Neural cell (in vitro differentiated cells): Measurements from ENCODE around the gene XRRA1. TPM values are rescaled to one million over a fixed set of nuclear protein-coding genes. Genes with fewer than 3 reads are reported as not detected.
A peak's percentile ranks its signal among the peaks of the same experiment; 100 is the strongest.
"Not testable (repeated sequence)": the region's sequence is repeated elsewhere in the genome, so short reads cannot be mapped to it uniquely, and the experiment has no call there.

ENCODE experiments used
- H2AFZ ChIP-seq: fragments of 200-600, 300-800 bp; sonication (generic), shearing (Covaris generic); 2 replicates; pipeline ENCODE4 v1.6.0; 2014; ENCODE audit warnings: low read depth, mild to moderate bottlenecking, antibody characterized with exemption, low read length, moderate library complexity
- H3F3A ChIP-seq: fragments of 200-600 bp; shearing (Covaris generic); 2 replicates; pipeline ENCODE4 v1.6.1; 2016; ENCODE audit warnings: mild to moderate bottlenecking, moderate library complexity, mixed read lengths, antibody characterized with exemption, low read length; ENCODE audit not compliant: insufficient read depth, poor library complexity, severe bottlenecking
- H3K27ac ChIP-seq: fragments of 200-600, 300-800 bp; sonication (generic), shearing (Covaris generic); 2 replicates; pipeline ENCODE4 v1.5.1; 2014; ENCODE audit warnings: mild to moderate bottlenecking, low read length, moderate library complexity
- H3K27me3 ChIP-seq: fragments of 300-800, 200-600 bp; sonication (generic), shearing (Covaris generic); 2 replicates; pipeline ENCODE4 v1.6.0; 2014; ENCODE audit warnings: mild to moderate bottlenecking, low read depth, low read length, moderate library complexity; ENCODE audit not compliant: insufficient read depth
- H3K36me3 ChIP-seq: fragments of 300-800, 200-600 bp; sonication (generic), shearing (Covaris generic); 2 replicates; pipeline ENCODE4 v1.5.1; 2014; ENCODE audit warnings: mild to moderate bottlenecking, antibody characterized with exemption, low read length, moderate library complexity; ENCODE audit not compliant: insufficient read depth
- H3K4me2 ChIP-seq: fragments of 300-800, 200-600 bp; sonication (generic), shearing (Covaris generic); 2 replicates; pipeline ENCODE4 v1.6.0; 2014; ENCODE audit warnings: mild to moderate bottlenecking, low read length
- H3K4me3 ChIP-seq: fragments of 300-800, 200-600 bp; sonication (generic), shearing (Covaris generic); 2 replicates; pipeline ENCODE4 v1.5.1; 2014; ENCODE audit warnings: mild to moderate bottlenecking, low read length, moderate library complexity
- H3K79me2 ChIP-seq: fragments of 200-600 bp; shearing (Covaris generic); replicated peaks from 2 replicates; pipeline ENCODE4 v1.6.0; 2014; ENCODE audit warnings: mild to moderate bottlenecking, low read length, moderate library complexity; ENCODE audit not compliant: insufficient read depth
- H3K9ac ChIP-seq: fragments of 300-800, 200-600 bp; sonication (generic), shearing (Covaris generic); 2 replicates; pipeline ENCODE4 v1.6.1; 2016; ENCODE audit warnings: mild to moderate bottlenecking, low read length, mixed read lengths
- H3K9me2 ChIP-seq: fragments of 200-600 bp; shearing (Covaris generic); 2 replicates; pipeline ENCODE4 v1.6.1; 2016; ENCODE audit warnings: mild to moderate bottlenecking, low read length, mixed read lengths; ENCODE audit not compliant: insufficient read depth
- H3K9me3 ChIP-seq: fragments of 200-600, 300-800 bp; sonication (generic), shearing (Covaris generic); 2 replicates; pipeline ENCODE4 v1.6.1; 2016; ENCODE audit warnings: mild to moderate bottlenecking, mixed run types, low read length, moderate library complexity, mixed read lengths
- H4K20me1 ChIP-seq: fragments of 200-600 bp; shearing (Covaris generic); 2 replicates; pipeline ENCODE4 v1.6.1; 2016; ENCODE audit warnings: mild to moderate bottlenecking, mixed run types; ENCODE audit not compliant: insufficient read depth
- EP300 ChIP-seq: fragments of 450-650 bp; conservative IDR thresholded peaks from 2 replicates; pipeline ENCODE4 v1.6.1; 2014; ENCODE audit warnings: antibody characterized with exemption, mild to moderate bottlenecking, moderate library complexity; ENCODE audit not compliant: poor library complexity, severe bottlenecking
- EZH2 ChIP-seq: fragments of 200-600, 300-800 bp; shearing (Covaris generic), sonication (generic); IDR thresholded peaks from 2 replicates; pipeline ENCODE4 v1.6.1; 2014; ENCODE audit warnings: antibody characterized with exemption, low read length, borderline replicate concordance, mild to moderate bottlenecking; ENCODE audit not compliant: insufficient read depth, poor library complexity, severe bottlenecking
- MXI1 ChIP-seq: fragments of 450-650 bp; conservative IDR thresholded peaks from 2 replicates; pipeline ENCODE4 v1.6.1; 2014; ENCODE audit warnings: antibody characterized with exemption, mild to moderate bottlenecking; ENCODE audit not compliant: poor library complexity, severe bottlenecking
- POLR2AphosphoS5 ChIP-seq: IDR thresholded peaks from 2 replicates; pipeline ENCODE4 v1.6.1; 2012
- RAD21 ChIP-seq: fragments of 450-650 bp; conservative IDR thresholded peaks from 2 replicates; pipeline ENCODE4 v1.6.1; 2014; ENCODE audit warnings: antibody characterized with exemption, mild to moderate bottlenecking, moderate library complexity
- SMC3 ChIP-seq: fragments of 450-650 bp; conservative IDR thresholded peaks from 2 replicates; pipeline ENCODE4 v1.6.1; 2014; ENCODE audit warnings: antibody characterized with exemption, mild to moderate bottlenecking, moderate library complexity; ENCODE audit not compliant: poor library complexity
- TAF1 ChIP-seq: IDR thresholded peaks from 2 replicates; pipeline ENCODE4 v1.6.1; 2012; ENCODE audit warnings: low read depth
- polyA plus RNA-seq: library from polyadenylated mRNA; depleted of rRNA; stranded (reverse); fragments of >200 nt; gene quantifications from 2 replicates; pipeline ENCODE4 v1.2.3, GENCODE V29; 2014
- TF ChIP-seq, protein P1 (sequence below): fragments of 450-650 bp; IDR thresholded peaks from 2 replicates; pipeline ENCODE4 v1.5.1; 2014; ENCODE audit warnings: antibody characterized with exemption, mild to moderate bottlenecking, moderate library complexity; ENCODE audit not compliant: poor library complexity, severe bottlenecking
- TF ChIP-seq, protein P2 (sequence below): IDR thresholded peaks from 2 replicates; pipeline ENCODE4 v1.6.1; 2012; ENCODE audit warnings: borderline replicate concordance

The XRRA1 gene
- polyA plus RNA-seq, 1 donor from 2014 or later, result 2.7 TPM

DNA sequence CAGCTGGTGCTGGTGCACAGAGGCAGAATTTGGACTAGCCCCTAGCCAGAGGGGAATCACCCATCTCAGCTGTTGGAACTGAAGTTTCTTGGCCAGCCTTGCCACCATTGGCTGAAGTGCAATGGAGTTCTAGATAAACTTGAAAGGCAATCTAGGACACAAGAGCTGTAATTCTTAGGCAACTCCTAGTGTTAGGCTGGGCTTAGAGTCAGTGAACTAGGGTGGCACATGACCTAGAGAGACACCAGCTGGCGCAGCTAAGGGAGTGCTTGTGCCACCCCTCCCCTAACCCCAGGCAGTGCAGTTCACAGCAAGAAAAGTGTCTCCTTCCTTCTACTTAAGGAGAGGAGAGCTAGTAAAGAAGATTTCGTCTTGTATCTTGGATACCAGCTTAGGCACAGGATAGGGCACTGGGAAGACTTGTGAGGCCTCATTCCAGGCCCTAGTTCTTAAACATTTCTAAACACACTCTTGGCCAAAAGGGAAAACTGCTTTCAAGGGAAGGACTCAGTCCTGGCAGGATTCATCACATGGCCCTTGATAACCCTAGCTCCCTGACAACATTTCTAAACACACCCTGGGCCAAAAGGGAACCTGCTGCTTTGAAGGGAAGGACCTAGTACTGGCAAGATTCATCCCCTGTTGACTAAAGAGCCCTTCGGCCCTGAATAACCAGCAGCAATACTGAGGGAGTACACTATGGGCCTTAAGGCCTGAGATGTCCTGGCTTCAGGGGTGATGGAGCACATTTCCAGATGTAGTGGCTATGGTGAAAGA is 53.4 kb downstream of the XRRA1 start:
- H3K9me2 ChIP-seq, result no peaks in the 10 kb centered on the region
- no peaks in the 10 kb centered on the region for H4K20me1 ChIP-seq
- H3K9ac ChIP-seq, result no peak overlapping the region
- H3K4me3 ChIP-seq, result no peak overlapping the region
- no peaks in the 10 kb centered on the region for H3K36me3 ChIP-seq
- no peaks in the 10 kb centered on the region for H3K27me3 ChIP-seq
- H2AFZ ChIP-seq, result no peak overlapping the region
- no peaks in the 10 kb centered on the region for H3F3A ChIP-seq
- no peak for TF ChIP-seq SMC3
- TF ChIP-seq EZH2, result no peak
- TF ChIP-seq MXI1, result no peak
- TF ChIP-seq TAF1, result no peak
- TF ChIP-seq RAD21, result no peak
- TF ChIP-seq, protein P1, sequence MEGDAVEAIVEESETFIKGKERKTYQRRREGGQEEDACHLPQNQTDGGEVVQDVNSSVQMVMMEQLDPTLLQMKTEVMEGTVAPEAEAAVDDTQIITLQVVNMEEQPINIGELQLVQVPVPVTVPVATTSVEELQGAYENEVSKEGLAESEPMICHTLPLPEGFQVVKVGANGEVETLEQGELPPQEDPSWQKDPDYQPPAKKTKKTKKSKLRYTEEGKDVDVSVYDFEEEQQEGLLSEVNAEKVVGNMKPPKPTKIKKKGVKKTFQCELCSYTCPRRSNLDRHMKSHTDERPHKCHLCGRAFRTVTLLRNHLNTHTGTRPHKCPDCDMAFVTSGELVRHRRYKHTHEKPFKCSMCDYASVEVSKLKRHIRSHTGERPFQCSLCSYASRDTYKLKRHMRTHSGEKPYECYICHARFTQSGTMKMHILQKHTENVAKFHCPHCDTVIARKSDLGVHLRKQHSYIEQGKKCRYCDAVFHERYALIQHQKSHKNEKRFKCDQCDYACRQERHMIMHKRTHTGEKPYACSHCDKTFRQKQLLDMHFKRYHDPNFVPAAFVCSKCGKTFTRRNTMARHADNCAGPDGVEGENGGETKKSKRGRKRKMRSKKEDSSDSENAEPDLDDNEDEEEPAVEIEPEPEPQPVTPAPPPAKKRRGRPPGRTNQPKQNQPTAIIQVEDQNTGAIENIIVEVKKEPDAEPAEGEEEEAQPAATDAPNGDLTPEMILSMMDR, result no peak
- no peak for TF ChIP-seq EP300
- no peak for TF ChIP-seq POLR2AphosphoS5
- TF ChIP-seq, protein P2, sequence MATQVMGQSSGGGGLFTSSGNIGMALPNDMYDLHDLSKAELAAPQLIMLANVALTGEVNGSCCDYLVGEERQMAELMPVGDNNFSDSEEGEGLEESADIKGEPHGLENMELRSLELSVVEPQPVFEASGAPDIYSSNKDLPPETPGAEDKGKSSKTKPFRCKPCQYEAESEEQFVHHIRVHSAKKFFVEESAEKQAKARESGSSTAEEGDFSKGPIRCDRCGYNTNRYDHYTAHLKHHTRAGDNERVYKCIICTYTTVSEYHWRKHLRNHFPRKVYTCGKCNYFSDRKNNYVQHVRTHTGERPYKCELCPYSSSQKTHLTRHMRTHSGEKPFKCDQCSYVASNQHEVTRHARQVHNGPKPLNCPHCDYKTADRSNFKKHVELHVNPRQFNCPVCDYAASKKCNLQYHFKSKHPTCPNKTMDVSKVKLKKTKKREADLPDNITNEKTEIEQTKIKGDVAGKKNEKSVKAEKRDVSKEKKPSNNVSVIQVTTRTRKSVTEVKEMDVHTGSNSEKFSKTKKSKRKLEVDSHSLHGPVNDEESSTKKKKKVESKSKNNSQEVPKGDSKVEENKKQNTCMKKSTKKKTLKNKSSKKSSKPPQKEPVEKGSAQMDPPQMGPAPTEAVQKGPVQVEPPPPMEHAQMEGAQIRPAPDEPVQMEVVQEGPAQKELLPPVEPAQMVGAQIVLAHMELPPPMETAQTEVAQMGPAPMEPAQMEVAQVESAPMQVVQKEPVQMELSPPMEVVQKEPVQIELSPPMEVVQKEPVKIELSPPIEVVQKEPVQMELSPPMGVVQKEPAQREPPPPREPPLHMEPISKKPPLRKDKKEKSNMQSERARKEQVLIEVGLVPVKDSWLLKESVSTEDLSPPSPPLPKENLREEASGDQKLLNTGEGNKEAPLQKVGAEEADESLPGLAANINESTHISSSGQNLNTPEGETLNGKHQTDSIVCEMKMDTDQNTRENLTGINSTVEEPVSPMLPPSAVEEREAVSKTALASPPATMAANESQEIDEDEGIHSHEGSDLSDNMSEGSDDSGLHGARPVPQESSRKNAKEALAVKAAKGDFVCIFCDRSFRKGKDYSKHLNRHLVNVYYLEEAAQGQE, result no peak
- no peaks in the 10 kb centered on the region for H3K79me2 ChIP-seq
- no peak overlapping the region for H3K4me2 ChIP-seq
- H3K9me3 ChIP-seq, result no peaks in the 10 kb centered on the region
- no peak overlapping the region for H3K27ac ChIP-seq

DNA sequence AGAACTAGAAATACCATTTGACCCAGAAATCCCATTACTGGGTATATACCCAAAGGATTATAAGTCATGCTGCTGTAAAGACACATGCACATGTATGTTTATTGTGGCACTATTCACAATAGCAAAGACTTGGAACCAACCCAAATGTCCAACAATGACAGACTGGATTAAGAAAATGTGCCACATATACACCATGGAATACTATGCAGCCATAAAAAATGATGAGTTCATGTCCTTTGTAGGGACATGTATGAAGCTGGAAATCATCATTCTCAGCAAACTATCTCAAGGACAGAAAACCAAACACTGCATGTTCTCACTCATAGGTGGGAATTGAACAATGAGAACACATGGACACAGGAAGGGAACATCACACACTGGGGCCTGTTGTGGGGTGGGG is 55.9 kb downstream of the XRRA1 start:
- H3K27ac ChIP-seq, H4K20me1 ChIP-seq, H3K4me2 ChIP-seq, H3K79me2 ChIP-seq, H3K4me3 ChIP-seq, H2AFZ ChIP-seq, H3F3A ChIP-seq, H3K27me3 ChIP-seq, H3K9me2 ChIP-seq, H3K36me3 ChIP-seq, H3K9me3 ChIP-seq, H3K9ac ChIP-seq: not testable (repeated sequence)

DNA sequence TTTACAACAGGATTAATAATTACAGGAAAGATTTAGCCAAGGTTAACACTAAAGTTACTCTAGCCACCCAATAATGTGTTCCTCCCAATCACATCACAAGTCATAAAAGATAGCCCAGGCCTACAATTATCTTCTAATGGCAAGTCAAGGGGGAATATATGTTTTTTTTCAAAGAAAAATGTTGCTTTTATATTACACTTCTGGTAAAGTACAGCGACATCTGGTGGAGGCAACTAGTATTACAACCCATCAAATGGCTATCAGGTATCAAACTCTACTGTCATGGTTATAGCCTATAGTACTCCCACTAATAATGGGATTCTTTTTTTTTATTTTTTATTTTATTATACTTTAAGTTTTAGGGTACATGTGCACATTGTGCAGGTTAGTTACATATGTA is 71.8 kb downstream of the XRRA1 start:
- Histone ChIP-seq H3K36me3 (peaks cover 7% of the 10 kb centered on the region), H3K79me2 (no peaks in the 10 kb centered on the region), H3K9me3 (peaks cover 4% of the 10 kb centered on the region), H2AFZ (no peak overlapping the region), H3K27me3 (no peaks in the 10 kb centered on the region), H3K27ac (no peak overlapping the region), H3F3A (no peaks in the 10 kb centered on the region), H4K20me1 (no peaks in the 10 kb centered on the region), H3K9ac (no peak overlapping the region), H3K4me3 (no peak overlapping the region), H3K9me2 (no peaks in the 10 kb centered on the region), H3K4me2 (no peak overlapping the region)
- TF ChIP-seq, protein P1, result peak; percentile 42
- TF ChIP-seq TAF1, result no peak
